ENCODE results near the gene AUTS2.

Gene AUTS2

DNA sequence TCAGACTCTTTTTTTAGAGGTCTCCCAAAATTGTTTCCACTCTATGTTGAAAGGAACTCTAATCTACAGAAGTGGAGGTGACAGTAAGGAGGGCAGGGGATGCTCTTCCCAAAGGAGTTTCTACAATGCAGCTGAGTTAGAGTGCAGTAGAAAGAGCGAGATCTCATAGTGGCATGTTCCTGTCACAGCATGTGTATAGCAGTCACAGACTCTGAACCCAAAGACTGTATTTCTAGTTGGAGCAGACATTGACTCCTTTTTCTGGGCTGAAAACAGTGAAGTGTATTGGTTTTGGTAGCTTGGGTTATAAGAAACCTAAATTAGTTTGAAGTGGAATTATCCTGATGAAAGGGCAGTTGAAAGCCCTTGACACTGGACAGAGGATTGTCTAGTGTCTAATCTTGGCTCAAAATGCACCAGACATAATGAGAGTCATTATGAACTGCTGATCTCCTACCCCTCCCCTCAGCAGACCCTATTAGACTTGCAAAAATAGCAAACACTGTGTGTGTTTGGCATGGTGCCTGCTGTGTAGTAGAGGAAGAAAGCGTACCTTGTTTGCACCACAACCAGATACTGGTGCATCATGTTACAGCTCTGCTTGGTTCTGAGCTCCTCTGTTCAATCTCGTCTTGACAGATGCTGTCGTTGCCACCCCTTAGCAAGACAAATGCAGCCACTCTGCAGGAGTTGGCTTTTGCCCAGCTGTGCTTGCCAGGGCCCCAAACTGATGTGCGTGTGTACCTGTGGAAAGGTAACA, 336.0 kb downstream of the AUTS2 start (continued):
- TF ChIP-seq IKZF3 (tag by site-specific recombination; IDR thresholded peaks at IDR 0.05) = peak; percentile 76
- TF ChIP-seq KLF16 (tag by site-specific recombination; IDR thresholded peaks at IDR 0.05) = peak; percentile 37; the same call in 1 of the 2 replicates
- no peak for TF ChIP-seq ZNF311 (tag by site-specific recombination; IDR thresholded peaks at IDR 0.05; ENCODE audit: borderline replicate concordance)
- TF ChIP-seq ZNF24 (tag by site-specific recombination; IDR thresholded peaks at IDR 0.05) = peak; percentile 85
- peak; percentile 76 for TF ChIP-seq GFI1B (tag by site-specific recombination; IDR thresholded peaks at IDR 0.05)
- TF ChIP-seq ZNF416 (tag by site-specific recombination; IDR thresholded peaks at IDR 0.05) = no peak
- no peak for TF ChIP-seq ZNF654 (tag by site-specific recombination; IDR thresholded peaks at IDR 0.05; ENCODE audit: low read depth)
- TF ChIP-seq ZNF776 (tag by site-specific recombination; IDR thresholded peaks at IDR 0.05; ENCODE audit: borderline replicate concordance) = no peak
- TF ChIP-seq, protein P1, sequence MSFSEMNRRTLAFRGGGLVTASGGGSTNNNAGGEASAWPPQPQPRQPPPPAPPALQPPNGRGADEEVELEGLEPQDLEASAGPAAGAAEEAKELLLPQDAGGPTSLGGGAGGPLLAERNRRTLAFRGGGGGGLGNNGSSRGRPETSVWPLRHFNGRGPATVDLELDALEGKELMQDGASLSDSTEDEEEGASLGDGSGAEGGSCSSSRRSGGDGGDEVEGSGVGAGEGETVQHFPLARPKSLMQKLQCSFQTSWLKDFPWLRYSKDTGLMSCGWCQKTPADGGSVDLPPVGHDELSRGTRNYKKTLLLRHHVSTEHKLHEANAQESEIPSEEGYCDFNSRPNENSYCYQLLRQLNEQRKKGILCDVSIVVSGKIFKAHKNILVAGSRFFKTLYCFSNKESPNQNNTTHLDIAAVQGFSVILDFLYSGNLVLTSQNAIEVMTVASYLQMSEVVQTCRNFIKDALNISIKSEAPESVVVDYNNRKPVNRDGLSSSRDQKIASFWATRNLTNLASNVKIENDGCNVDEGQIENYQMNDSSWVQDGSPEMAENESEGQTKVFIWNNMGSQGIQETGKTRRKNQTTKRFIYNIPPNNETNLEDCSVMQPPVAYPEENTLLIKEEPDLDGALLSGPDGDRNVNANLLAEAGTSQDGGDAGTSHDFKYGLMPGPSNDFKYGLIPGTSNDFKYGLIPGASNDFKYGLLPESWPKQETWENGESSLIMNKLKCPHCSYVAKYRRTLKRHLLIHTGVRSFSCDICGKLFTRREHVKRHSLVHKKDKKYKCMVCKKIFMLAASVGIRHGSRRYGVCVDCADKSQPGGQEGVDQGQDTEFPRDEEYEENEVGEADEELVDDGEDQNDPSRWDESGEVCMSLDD (tag by site-specific recombination; IDR thresholded peaks at IDR 0.05) = no peak
- peak; percentile 67 for TF ChIP-seq ZNF629 (tag by site-specific recombination; IDR thresholded peaks at IDR 0.05)
- peak; percentile 69; the same call in 1 of the 2 replicates for TF ChIP-seq ZNF561 (tag by site-specific recombination; IDR thresholded peaks at IDR 0.05; ENCODE audit: borderline replicate concordance)
- TF ChIP-seq ZNF133 (tag by site-specific recombination; IDR thresholded peaks at IDR 0.05) = peak; percentile 71
- 0 out of 2 replicates have a peak, but pooled peaks have one; percentile 51 for TF ChIP-seq ZFP69B (tag by site-specific recombination; IDR thresholded peaks at IDR 0.05)
- TF ChIP-seq ZNF239 (tag by site-specific recombination; IDR thresholded peaks at IDR 0.05) = no peak
- TF ChIP-seq, protein P2, sequence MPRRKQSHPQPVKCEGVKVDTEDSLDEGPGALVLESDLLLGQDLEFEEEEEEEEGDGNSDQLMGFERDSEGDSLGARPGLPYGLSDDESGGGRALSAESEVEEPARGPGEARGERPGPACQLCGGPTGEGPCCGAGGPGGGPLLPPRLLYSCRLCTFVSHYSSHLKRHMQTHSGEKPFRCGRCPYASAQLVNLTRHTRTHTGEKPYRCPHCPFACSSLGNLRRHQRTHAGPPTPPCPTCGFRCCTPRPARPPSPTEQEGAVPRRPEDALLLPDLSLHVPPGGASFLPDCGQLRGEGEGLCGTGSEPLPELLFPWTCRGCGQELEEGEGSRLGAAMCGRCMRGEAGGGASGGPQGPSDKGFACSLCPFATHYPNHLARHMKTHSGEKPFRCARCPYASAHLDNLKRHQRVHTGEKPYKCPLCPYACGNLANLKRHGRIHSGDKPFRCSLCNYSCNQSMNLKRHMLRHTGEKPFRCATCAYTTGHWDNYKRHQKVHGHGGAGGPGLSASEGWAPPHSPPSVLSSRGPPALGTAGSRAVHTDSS (tag by site-specific recombination; IDR thresholded peaks at IDR 0.05) = 0 out of 2 replicates have a peak, but pooled peaks have one; percentile 23

DNA sequence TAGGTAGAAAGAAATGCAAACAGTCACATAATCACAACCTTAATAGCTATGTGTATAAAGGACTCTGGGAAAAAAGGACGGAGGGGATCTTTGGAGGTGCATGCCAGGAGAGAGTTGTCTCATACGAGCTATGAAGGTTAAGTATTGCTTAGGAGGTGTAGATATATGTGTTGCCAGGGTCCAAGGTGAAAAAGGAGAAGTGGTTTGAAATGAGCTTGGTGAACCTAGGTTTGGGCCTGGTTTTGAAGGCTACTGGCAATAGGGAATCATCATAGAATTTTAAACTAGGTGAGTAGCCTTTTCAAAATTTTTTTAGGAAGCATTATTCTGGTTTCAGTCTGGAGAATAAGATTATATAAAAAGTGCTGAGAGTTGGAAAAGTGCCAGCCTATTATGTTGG, 336.8 kb downstream of the AUTS2 start:
- peaks cover 43% of the 10 kb centered on the region for H3K4me1 ChIP-seq (ENCODE audit: control insufficient read depth, insufficient read depth, low read length)
- no peaks in the 10 kb centered on the region for H3K36me3 ChIP-seq (ENCODE audit: control insufficient read depth in 2 of 2, insufficient read depth in 1 of 2, low read length in 2 of 2)
- POLR2A ChIA-PET = no interaction called here
- H3K4me3 ChIP-seq (ENCODE audit: low read depth, low read length) = no peak overlapping the region
- H3K9me3 ChIP-seq (ENCODE audit: control insufficient read depth, insufficient read depth, low read depth, low read length) = no peaks in the 10 kb centered on the region
- CTCF ChIA-PET = interaction anchor here (0.6 to 2.0 kb wide), 5 partner anchors 47 to 828 kb away, joined by 3 to 8 read pairs (median 4); no protein-coding TSS in a partner anchor
- H3K27ac ChIP-seq (ENCODE audit: extremely low read depth, low read depth, low read length) = peak overlapping the region; percentile 48; the same call in 1 of the 2 replicates
- TF ChIP-seq MEIS1 (CRISPR knock-in tag; IDR thresholded peaks at IDR 0.05; ENCODE audit: borderline replicate concordance) = no peak
- TF ChIP-seq, protein P3, sequence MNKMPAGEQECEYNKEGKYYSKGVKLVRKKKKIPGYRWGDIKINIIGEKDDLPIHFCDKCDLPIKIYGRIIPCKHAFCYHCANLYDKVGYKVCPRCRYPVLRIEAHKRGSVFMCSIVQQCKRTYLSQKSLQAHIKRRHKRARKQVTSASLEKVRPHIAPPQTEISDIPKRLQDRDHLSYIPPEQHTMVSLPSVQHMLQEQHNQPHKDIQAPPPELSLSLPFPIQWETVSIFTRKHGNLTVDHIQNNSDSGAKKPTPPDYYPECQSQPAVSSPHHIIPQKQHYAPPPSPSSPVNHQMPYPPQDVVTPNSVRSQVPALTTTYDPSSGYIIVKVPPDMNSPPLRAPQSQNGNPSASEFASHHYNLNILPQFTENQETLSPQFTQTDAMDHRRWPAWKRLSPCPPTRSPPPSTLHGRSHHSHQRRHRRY (tag by site-specific recombination; IDR thresholded peaks at IDR 0.05) = no peak
- no peak for TF ChIP-seq ZNF670 (tag by site-specific recombination; IDR thresholded peaks at IDR 0.05; ENCODE audit: low read depth)
- no peak for TF ChIP-seq ZFP41 (tag by site-specific recombination; IDR thresholded peaks at IDR 0.05; ENCODE audit: borderline replicate concordance)
- TF ChIP-seq, protein P4, sequence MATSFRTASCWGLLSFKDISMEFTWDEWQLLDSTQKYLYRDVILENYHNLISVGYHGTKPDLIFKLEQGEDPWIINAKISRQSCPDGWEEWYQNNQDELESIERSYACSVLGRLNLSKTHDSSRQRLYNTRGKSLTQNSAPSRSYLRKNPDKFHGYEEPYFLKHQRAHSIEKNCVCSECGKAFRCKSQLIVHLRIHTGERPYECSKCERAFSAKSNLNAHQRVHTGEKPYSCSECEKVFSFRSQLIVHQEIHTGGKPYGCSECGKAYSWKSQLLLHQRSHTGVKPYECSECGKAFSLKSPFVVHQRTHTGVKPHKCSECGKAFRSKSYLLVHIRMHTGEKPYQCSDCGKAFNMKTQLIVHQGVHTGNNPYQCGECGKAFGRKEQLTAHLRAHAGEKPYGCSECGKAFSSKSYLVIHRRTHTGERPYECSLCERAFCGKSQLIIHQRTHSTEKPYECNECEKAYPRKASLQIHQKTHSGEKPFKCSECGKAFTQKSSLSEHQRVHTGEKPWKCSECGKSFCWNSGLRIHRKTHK (tag by site-specific recombination; IDR thresholded peaks at IDR 0.05) = no peak
- TF ChIP-seq, protein P5, sequence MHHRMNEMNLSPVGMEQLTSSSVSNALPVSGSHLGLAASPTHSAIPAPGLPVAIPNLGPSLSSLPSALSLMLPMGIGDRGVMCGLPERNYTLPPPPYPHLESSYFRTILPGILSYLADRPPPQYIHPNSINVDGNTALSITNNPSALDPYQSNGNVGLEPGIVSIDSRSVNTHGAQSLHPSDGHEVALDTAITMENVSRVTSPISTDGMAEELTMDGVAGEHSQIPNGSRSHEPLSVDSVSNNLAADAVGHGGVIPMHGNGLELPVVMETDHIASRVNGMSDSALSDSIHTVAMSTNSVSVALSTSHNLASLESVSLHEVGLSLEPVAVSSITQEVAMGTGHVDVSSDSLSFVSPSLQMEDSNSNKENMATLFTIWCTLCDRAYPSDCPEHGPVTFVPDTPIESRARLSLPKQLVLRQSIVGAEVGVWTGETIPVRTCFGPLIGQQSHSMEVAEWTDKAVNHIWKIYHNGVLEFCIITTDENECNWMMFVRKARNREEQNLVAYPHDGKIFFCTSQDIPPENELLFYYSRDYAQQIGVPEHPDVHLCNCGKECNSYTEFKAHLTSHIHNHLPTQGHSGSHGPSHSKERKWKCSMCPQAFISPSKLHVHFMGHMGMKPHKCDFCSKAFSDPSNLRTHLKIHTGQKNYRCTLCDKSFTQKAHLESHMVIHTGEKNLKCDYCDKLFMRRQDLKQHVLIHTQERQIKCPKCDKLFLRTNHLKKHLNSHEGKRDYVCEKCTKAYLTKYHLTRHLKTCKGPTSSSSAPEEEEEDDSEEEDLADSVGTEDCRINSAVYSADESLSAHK (tag by site-specific recombination; IDR thresholded peaks at IDR 0.05) = no peak
- TF ChIP-seq ZNF701 (tag by site-specific recombination; IDR thresholded peaks at IDR 0.05) = no peak
- no peak for TF ChIP-seq ZNF335 (tag by site-specific recombination; conservative IDR thresholded peaks at IDR 0.05)
- TF ChIP-seq ZNF211 (tag by site-specific recombination; IDR thresholded peaks at IDR 0.05; ENCODE audit: low read depth) = no peak
- no peak for TF ChIP-seq FEZF1 (tag by site-specific recombination; IDR thresholded peaks at IDR 0.05)
- TF ChIP-seq, protein P6, sequence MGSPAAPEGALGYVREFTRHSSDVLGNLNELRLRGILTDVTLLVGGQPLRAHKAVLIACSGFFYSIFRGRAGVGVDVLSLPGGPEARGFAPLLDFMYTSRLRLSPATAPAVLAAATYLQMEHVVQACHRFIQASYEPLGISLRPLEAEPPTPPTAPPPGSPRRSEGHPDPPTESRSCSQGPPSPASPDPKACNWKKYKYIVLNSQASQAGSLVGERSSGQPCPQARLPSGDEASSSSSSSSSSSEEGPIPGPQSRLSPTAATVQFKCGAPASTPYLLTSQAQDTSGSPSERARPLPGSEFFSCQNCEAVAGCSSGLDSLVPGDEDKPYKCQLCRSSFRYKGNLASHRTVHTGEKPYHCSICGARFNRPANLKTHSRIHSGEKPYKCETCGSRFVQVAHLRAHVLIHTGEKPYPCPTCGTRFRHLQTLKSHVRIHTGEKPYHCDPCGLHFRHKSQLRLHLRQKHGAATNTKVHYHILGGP (tag by site-specific recombination; IDR thresholded peaks at IDR 0.05) = no peak
